ENCODE data around the gene LRRTM4.

Gene LRRTM4

GRCh38 chr2:77322431-77322830 is 199.7 kb downstream of the LRRTM4 start:
- DNase-seq (ENCODE audit: low read depth, low spot score): no peak

GRCh38 chr2:77314721-77315120 is 207.5 kb downstream of the LRRTM4 start:
- DNase-seq (ENCODE audit: low read depth, low spot score): no peak

- no peak for DNase-seq (ENCODE audit: low read depth, low spot score)
Observed at GRCh38 chr2:77310416-77310815, 211.8 kb downstream of the LRRTM4 start.

- no peak for DNase-seq (ENCODE audit: low read depth, low spot score)
Observed at GRCh38 chr2:77309725-77310124, 212.5 kb downstream of the LRRTM4 start.

- no peak for DNase-seq (ENCODE audit: low read depth, low spot score)
Observed at GRCh38 chr2:77301441-77301840, 220.7 kb downstream of the LRRTM4 start.

- DNase-seq (ENCODE audit: low read depth, low spot score): no peak
Observed at GRCh38 chr2:77296791-77297190, 225.4 kb downstream of the LRRTM4 start.

- DNase-seq (ENCODE audit: low read depth, low spot score): no peak
Observed at GRCh38 chr2:77294474-77294873, 227.7 kb downstream of the LRRTM4 start.

- no peak for DNase-seq (ENCODE audit: low read depth, low spot score)
Observed at GRCh38 chr2:77284353-77284752, 237.8 kb downstream of the LRRTM4 start.

GRCh38 chr2:77271262-77271661 is 250.9 kb downstream of the LRRTM4 start:
- DNase-seq (ENCODE audit: low read depth, low spot score): no peak

GRCh38 chr2:77270433-77270832 is 251.7 kb downstream of the LRRTM4 start:
- no peak for DNase-seq (ENCODE audit: low read depth, low spot score)

GRCh38 chr2:77268626-77269025 is 253.6 kb downstream of the LRRTM4 start:
- no peak for DNase-seq (ENCODE audit: low read depth, low spot score)

GRCh38 chr2:77232909-77233425 is 289.2 kb downstream of the LRRTM4 start:
- DNase-seq (ENCODE audit: low read depth, low spot score): no peak

GRCh38 chr2:77228391-77228790 is 293.8 kb downstream of the LRRTM4 start:
- DNase-seq (ENCODE audit: low read depth, low spot score): no peak

GRCh38 chr2:77210725-77211124 is 311.5 kb downstream of the LRRTM4 start:
- no peak for DNase-seq (ENCODE audit: low read depth, low spot score)

GRCh38 chr2:77207331-77207730 is 314.8 kb downstream of the LRRTM4 start:
- DNase-seq (ENCODE audit: low read depth, low spot score): no peak

GRCh38 chr2:77201755-77202154 is 320.4 kb downstream of the LRRTM4 start:
- DNase-seq (ENCODE audit: low read depth, low spot score): no peak

- no peak for DNase-seq (ENCODE audit: low read depth, low spot score)
Observed at GRCh38 chr2:77199411-77199810, 322.8 kb downstream of the LRRTM4 start.

GRCh38 chr2:77193858-77194448 is 328.2 kb downstream of the LRRTM4 start:
- DNase-seq (ENCODE audit: low read depth, low spot score): no peak

- no peak for DNase-seq (ENCODE audit: low read depth, low spot score)
Observed at GRCh38 chr2:77192811-77193289, 329.3 kb downstream of the LRRTM4 start.

GRCh38 chr2:77191665-77192064 is 330.5 kb downstream of the LRRTM4 start:
- no peak for DNase-seq (ENCODE audit: low read depth, low spot score)

GRCh38 chr2:77190721-77191346 is 331.3 kb downstream of the LRRTM4 start:
- DNase-seq (ENCODE audit: low read depth, low spot score): no peak

GRCh38 chr2:77185052-77185451 is 337.1 kb downstream of the LRRTM4 start:
- no peak for DNase-seq (ENCODE audit: low read depth, low spot score)

GRCh38 chr2:77179297-77179696 is 342.9 kb downstream of the LRRTM4 start:
- no peak for DNase-seq (ENCODE audit: low read depth, low spot score)
